Esophagus squamous epithelium (tissue), 4 donors: ENCODE data around the gene GRIK1.

Experiments used
- CTCF ChIP-seq, 6 experiments: fragments of 450-650 bp in 4 of 6; fragments of 200-600 bp in 2 of 6; sonication (generic) in 2 of 6; IDR thresholded peaks; one replicate each; pipeline ENCODE4 v1.5.1; 2016 to 2019; ENCODE audit warnings: antibody characterized with exemption in 6 of 6, mild to moderate bottlenecking in 4 of 6, moderate library complexity in 4 of 6
- POLR2A ChIP-seq, 4 donors: fragments of 450-650 bp; IDR thresholded peaks; one replicate each; pipeline ENCODE4 v1.6.1; 2017; ENCODE audit warnings: antibody characterized with exemption in 4 of 4, mild to moderate bottlenecking in 4 of 4, moderate library complexity in 3 of 4

GRCh38 chr21:29873908-29874307 is 65.9 kb downstream of the GRIK1 start:
- TF ChIP-seq CTCF (IDR thresholded peaks at IDR 0.05) (no peak), POLR2A (IDR thresholded peaks at IDR 0.05) (no peak)
